Left hindlimb (tissue), 1 donor: ENCODE measurements around the gene DNAJC24.

ENCODE experiments used
- DNase-seq: peaks from one replicate; pipeline ENCODE4 v3.0.0-alpha.2; 2018

DNAJC24 gene

GRCh38 chr11:31417357-31417756 lies 47.7 kb downstream of the DNAJC24 start:
- DNase-seq, result no peak

GRCh38 chr11:31417816-31418215 lies 48.2 kb downstream of the DNAJC24 start:
- DNase-seq, result no peak

- DNase-seq, result no peak
Measured at GRCh38 chr11:31419138-31419537, 49.5 kb downstream of the DNAJC24 start.

GRCh38 chr11:31419669-31420068 lies 50.0 kb downstream of the DNAJC24 start:
- DNase-seq, result no peak

GRCh38 chr11:31421820-31422219 lies 52.2 kb downstream of the DNAJC24 start:
- no peak for DNase-seq

GRCh38 chr11:31422703-31423102 lies 53.0 kb downstream of the DNAJC24 start:
- no peak for DNase-seq

GRCh38 chr11:31424652-31425051 lies 55.0 kb downstream of the DNAJC24 start:
- no peak for DNase-seq

- no peak for DNase-seq
Measured at GRCh38 chr11:31433851-31434250, 64.2 kb downstream of the DNAJC24 start.

GRCh38 chr11:31437742-31438435 lies 68.2 kb downstream of the DNAJC24 start:
- no peak for DNase-seq

- no peak for DNase-seq
Measured at GRCh38 chr11:31441296-31441695, 71.6 kb downstream of the DNAJC24 start.

GRCh38 chr11:31442086-31442485 lies 72.4 kb downstream of the DNAJC24 start:
- no peak for DNase-seq

GRCh38 chr11:31443802-31444201 lies 74.1 kb downstream of the DNAJC24 start:
- no peak for DNase-seq

GRCh38 chr11:31445621-31446020 lies 76.0 kb downstream of the DNAJC24 start:
- DNase-seq, result no peak

GRCh38 chr11:31449040-31449439 lies 79.4 kb downstream of the DNAJC24 start:
- DNase-seq, result no peak

GRCh38 chr11:31450841-31451240 lies 81.2 kb downstream of the DNAJC24 start:
- no peak for DNase-seq

- DNase-seq, result no peak
Measured at GRCh38 chr11:31455177-31455576, 85.5 kb downstream of the DNAJC24 start.

- no peak for DNase-seq
Measured at GRCh38 chr11:31464436-31464835, 94.8 kb downstream of the DNAJC24 start.

- no peak for DNase-seq
Measured at GRCh38 chr11:31474083-31474482, 104.4 kb downstream of the DNAJC24 start.

GRCh38 chr11:31477528-31478222 lies 108.0 kb downstream of the DNAJC24 start:
- no peak for DNase-seq

- no peak for DNase-seq
Measured at GRCh38 chr11:31478223-31478590, 108.5 kb downstream of the DNAJC24 start.

GRCh38 chr11:31479066-31479465 lies 109.4 kb downstream of the DNAJC24 start:
- DNase-seq, result no peak

GRCh38 chr11:31480930-31481329 lies 111.3 kb downstream of the DNAJC24 start:
- no peak for DNase-seq
